AG09309 (cell line): ENCODE measurements around the gene ERGIC1.

Experiments
- DNase-seq: peaks from one replicate; pipeline ENCODE4 v3.0.0-alpha.2; 2010; ENCODE audit warnings: low read depth
- H3K4me3 ChIP-seq: 2 replicates; pipeline ENCODE4 v1.5.1; 2011; ENCODE audit warnings: mild to moderate bottlenecking, low read depth, low read length, moderate library complexity; ENCODE audit not compliant: control insufficient read depth
- CTCF ChIP-seq: IDR thresholded peaks from 2 replicates; pipeline ENCODE4 v1.5.1; 2011; ENCODE audit warnings: mild to moderate bottlenecking, low read depth, low read length, inconsistent platforms; ENCODE audit not compliant: insufficient read depth, control insufficient read depth; ENCODE audit errors: missing control alignments

ERGIC1 gene

GRCh38 chr5:172994405-172994804, 160.4 kb downstream of the ERGIC1 start:
- TF ChIP-seq CTCF = no peak
- no peak overlapping the region for H3K4me3 ChIP-seq
- DNase-seq = no peak

GRCh38 chr5:172999372-172999973, 165.4 kb downstream of the ERGIC1 start:
- DNase-seq = no peak
- no peak for TF ChIP-seq CTCF
- H3K4me3 ChIP-seq = no peak overlapping the region

- no peak for DNase-seq
- no peak overlapping the region for H3K4me3 ChIP-seq
These were observed 165.9 kb downstream of the ERGIC1 start for GRCh38 chr5:172999974-173000373.

GRCh38 chr5:173001229-173001841, 167.3 kb downstream of the ERGIC1 start:
- no peak overlapping the region for H3K4me3 ChIP-seq
- DNase-seq = no peak
- no peak for TF ChIP-seq CTCF

More at GRCh38 chr5:172999974-173000373, 165.9 kb downstream of the ERGIC1 start:
- TF ChIP-seq CTCF = no peak
